Adrenal gland (tissue), 12 donors: Measurements from ENCODE around the gene MCF2L. TPM values are rescaled to one million over a fixed set of nuclear protein-coding genes. Genes with fewer than 3 reads are reported as not detected.
A peak's percentile ranks its signal among the peaks of the same experiment; 100 is the strongest.

ENCODE experiments used
- DNase-seq, 7 donors: peaks; one replicate each; pipeline ENCODE4 v3.0.0-alpha.2; 2019 to 2020
- H3K27ac ChIP-seq, 5 donors: fragments of 200-600 bp; sonication (generic) in 4 of 5; 1 replicate in 3 of 5; 2 replicates in 2 of 5; pipeline versions ENCODE4 v1.5.1 to v1.8.0; 2016 to 2020; ENCODE audit warnings: mild to moderate bottlenecking in 1 of 5
- H3K27me3 ChIP-seq: fragments of 200-600 bp; 2 replicates; pipeline ENCODE4 v1.8.0; 2021
- H3K36me3 ChIP-seq, 2 donors: fragments of 200-600 bp; replicated peaks in 1 of 2; 1 replicate in 1 of 2; 2 replicates in 1 of 2; pipeline versions ENCODE4 v1.5.1 to v1.8.0; 2018 to 2022
- H3K4me1 ChIP-seq, 2 donors: fragments of 200-600 bp; replicated peaks in 1 of 2; 1 replicate in 1 of 2; 2 replicates in 1 of 2; pipeline versions ENCODE4 v1.5.1 to v1.8.0; 2018 to 2021
- H3K4me3 ChIP-seq, 4 donors: fragments of 200-600 bp; sonication (generic) in 3 of 4; one replicate each; pipeline ENCODE4 v1.5.1; 2016 to 2018
- H3K9me3 ChIP-seq, 3 donors: fragments of 200-600 bp; sonication (generic) in 1 of 3; replicated peaks in 1 of 3; 1 replicate in 2 of 3; 2 replicates in 1 of 3; pipeline versions ENCODE4 v1.5.1 to v1.8.0; 2016 to 2021
- CTCF ChIP-seq, 6 experiments: fragments of 450-650 bp in 4 of 6; fragments of 200-600 bp in 2 of 6; sonication (generic) in 1 of 6; IDR thresholded peaks; 1 replicate in 5 of 6; 2 replicates in 1 of 6; pipeline versions ENCODE4 v1.5.1 to v1.8.0; 2016 to 2021; ENCODE audit warnings: antibody characterized with exemption in 6 of 6, mild to moderate bottlenecking in 2 of 6, moderate library complexity in 1 of 6
- POLR2A ChIP-seq, 2 donors: fragments of 450-650 bp; IDR thresholded peaks; one replicate each; pipeline ENCODE4 v1.6.1; 2017; ENCODE audit warnings: antibody characterized with exemption in 2 of 2, mild to moderate bottlenecking in 2 of 2, moderate library complexity in 1 of 2
- WGBS, 4 donors: extraction: QIAGEN DNeasy Blood & Tissue Kit in 2 of 4; methylation state at CpG; one replicate each; pipeline versions ENCODE4 v1.1.5 to v1.1.7; 2013 to 2017; 5-methylcytosine and 5-hydroxymethylcytosine counted together
- intact Hi-C, 2 donors: fragments of 100-400 bp; cut with DNase I; formaldehyde crosslinking; loops; one replicate each; pipeline versions ENCODE4 v1.14.1 to v1.15.0; 2022 to 2023
- polyA plus RNA-seq, 3 donors: library from polyadenylated mRNA; stranded (reverse); fragments of 200-250 nt in 2 of 3; fragments of 350-450 nt in 1 of 3; fragmentation: Illumina TruSeq in 1 of 3; extraction: RNeasy Lipid Tissue Mini Kit (QIAGEN cat#74804) in 1 of 3; gene quantifications; one replicate each; pipeline ENCODE4 v1.2.3, GENCODE V29; 2013 to 2014
- total RNA-seq, 9 donors: library from RNA; depleted of rRNA in 4 of 9; stranded (reverse); fragments of >200 nt in 4 of 9; fragments of 120-200 nt in 1 of 9; fragmentation: NEBNext Ultra II Directional in 1 of 9; extraction: Animal tissue kit (Norgen Biotek cat#: 25700) in 1 of 9; gene quantifications; one replicate each; pipeline versions ENCODE4 v1.1.0 to v1.2.4, GENCODE V29; 2013 to 2023
- donor health status: healthy with polysubstance abuse.
- donor health status: Bipolar disorder and iron deficiency.
- donor health status: DM: yes; HTN: yes; CAD: no.
- donor health status: DM: no; HTN: no; CAD: no.
- donor health status: DM: no; HTN: no; CAD: no.
- donor health status: DM: yes; HTN: yes; CAD: no.

MCF2L gene
- total and polyA plus RNA-seq, 12 donors = 7.6 to 49.0 (median 15.3) TPM

- 92 to 94% (median 93%) methylated on average over 18 to 19 of the region's 19 CpGs for WGBS, 4 donors
These were observed 156.7 kb downstream of the MCF2L start for GRCh38 chr13:113125506-113126264.

GRCh38 chr13:113126265-113127150 lies 157.5 kb downstream of the MCF2L start:
- H3K36me3 ChIP-seq = no peaks in the 10 kb centered on the region
- TF ChIP-seq POLR2A (IDR thresholded peaks at IDR 0.05) (no peak), CTCF (IDR thresholded peaks at IDR 0.05) (no peak)
- H3K4me1 ChIP-seq = no peaks in the 10 kb centered on the region
- whole genome bisulfite sequencing, 4 donors = 87 to 89% (median 88%) methylated on average over 18 of the region's 18 CpGs
- no peaks in the 10 kb centered on the region for H3K9me3 ChIP-seq
- no peak overlapping the region for H3K27ac ChIP-seq
- H3K27me3 ChIP-seq = no peaks in the 10 kb centered on the region
- DNase-seq = peak in 3 of 7 donors; percentile 1 to 30 (median 4)
- intact Hi-C loops = no loop called here
- H3K4me3 ChIP-seq = no peak overlapping the region

More at GRCh38 chr13:113125506-113126264, 156.7 kb downstream of the MCF2L start:
- no peaks in the 10 kb centered on the region for H3K27me3 ChIP-seq
- no peak overlapping the region for H3K27ac ChIP-seq
- H3K4me3 ChIP-seq = no peak overlapping the region
- H3K4me1 ChIP-seq = no peaks in the 10 kb centered on the region
- no peaks in the 10 kb centered on the region for H3K9me3 ChIP-seq
- no peaks in the 10 kb centered on the region for H3K36me3 ChIP-seq
- intact Hi-C loops = no loop called here
- TF ChIP-seq POLR2A (IDR thresholded peaks at IDR 0.05) (no peak), CTCF (IDR thresholded peaks at IDR 0.05) (no peak)
- peak in 3 of 7 donors; percentile 2 to 34 (median 8) for DNase-seq

GRCh38 chr13:113129480-113129879 lies 160.5 kb downstream of the MCF2L start:
- no peak overlapping the region for H3K27ac ChIP-seq
- no peaks in the 10 kb centered on the region for H3K27me3 ChIP-seq
- no peaks in the 10 kb centered on the region for H3K9me3 ChIP-seq
- DNase-seq = no peak
- intact Hi-C loops = no loop called here
- no peaks in the 10 kb centered on the region for H3K36me3 ChIP-seq
- 70 to 81% (median 76%) methylated on average over 24 to 27 of the region's 27 CpGs for WGBS, 4 donors
- TF ChIP-seq POLR2A (IDR thresholded peaks at IDR 0.05) (no peak), CTCF (IDR thresholded peaks at IDR 0.05) (no peak)
- no peaks in the 10 kb centered on the region for H3K4me1 ChIP-seq
- H3K4me3 ChIP-seq = peak overlapping the region in 1 of 4 donors; percentile 46
